NCI-H345 (cell line): ENCODE data around the gene GRIK3.

Experiments used
- DNase-seq: peaks from one replicate; lab custom pipeline; 2025; lab: John Stamatoyannopoulos, UW

The GRIK3 gene

GRCh38 chr1:36981126-36981525 is 53.2 kb downstream of the GRIK3 start:
- no peak for DNase-seq

GRCh38 chr1:36977731-36978406 is 56.4 kb downstream of the GRIK3 start:
- DNase-seq = no peak

- DNase-seq = no peak
These were observed 58.7 kb downstream of the GRIK3 start for GRCh38 chr1:36975642-36976041.

- DNase-seq = no peak
These were observed 61.3 kb downstream of the GRIK3 start for GRCh38 chr1:36973056-36973455.

GRCh38 chr1:36971852-36972618 is 62.3 kb downstream of the GRIK3 start:
- DNase-seq = no peak

GRCh38 chr1:36968730-36969129 is 65.6 kb downstream of the GRIK3 start:
- DNase-seq = peak; percentile 98

GRCh38 chr1:36966242-36966641 is 68.1 kb downstream of the GRIK3 start:
- DNase-seq = no peak

GRCh38 chr1:36965275-36966159 is 68.8 kb downstream of the GRIK3 start:
- no peak for DNase-seq

GRCh38 chr1:36964830-36965229 is 69.5 kb downstream of the GRIK3 start:
- DNase-seq = no peak

- no peak for DNase-seq
These were observed 71.3 kb downstream of the GRIK3 start for GRCh38 chr1:36963006-36963405.

GRCh38 chr1:36961062-36961615 is 73.2 kb downstream of the GRIK3 start:
- no peak for DNase-seq

GRCh38 chr1:36956570-36956969 is 77.7 kb downstream of the GRIK3 start:
- DNase-seq = no peak

- no peak for DNase-seq
These were observed 79.3 kb downstream of the GRIK3 start for GRCh38 chr1:36955016-36955415.

GRCh38 chr1:36953061-36953460 is 81.3 kb downstream of the GRIK3 start:
- DNase-seq = no peak

- no peak for DNase-seq
These were observed 82.6 kb downstream of the GRIK3 start for GRCh38 chr1:36951761-36952160.

- no peak for DNase-seq
These were observed 83.0 kb downstream of the GRIK3 start for GRCh38 chr1:36951292-36951750.

- DNase-seq = no peak
These were observed 83.6 kb downstream of the GRIK3 start for GRCh38 chr1:36950604-36951291.

GRCh38 chr1:36948606-36949005 is 85.7 kb downstream of the GRIK3 start:
- no peak for DNase-seq

- DNase-seq = no peak
These were observed 86.2 kb downstream of the GRIK3 start for GRCh38 chr1:36948147-36948546.

GRCh38 chr1:36947384-36947783 is 86.9 kb downstream of the GRIK3 start:
- peak; percentile 45 for DNase-seq

GRCh38 chr1:36944883-36945282 is 89.4 kb downstream of the GRIK3 start:
- no peak for DNase-seq

GRCh38 chr1:36942148-36942547 is 92.2 kb downstream of the GRIK3 start:
- no peak for DNase-seq
